DND-41 (cell line): ENCODE data around the gene TTC23L.

Experiments used
- EZH2 ChIP-seq: IDR thresholded peaks from 3 replicates; pipeline ENCODE4 v1.6.1; 2012; ENCODE audit warnings: borderline replicate concordance, low read depth, mild to moderate bottlenecking, moderate library complexity, low read length, inconsistent platforms; ENCODE audit not compliant: severe bottlenecking
- TF ChIP-seq, protein P1 (sequence below): IDR thresholded peaks from 2 replicates; pipeline ENCODE4 v1.5.1; 2012; ENCODE audit warnings: borderline replicate concordance, low read length, moderate library complexity, mild to moderate bottlenecking; ENCODE audit not compliant: poor library complexity, severe bottlenecking; ENCODE audit errors: extremely low read depth

DNA sequence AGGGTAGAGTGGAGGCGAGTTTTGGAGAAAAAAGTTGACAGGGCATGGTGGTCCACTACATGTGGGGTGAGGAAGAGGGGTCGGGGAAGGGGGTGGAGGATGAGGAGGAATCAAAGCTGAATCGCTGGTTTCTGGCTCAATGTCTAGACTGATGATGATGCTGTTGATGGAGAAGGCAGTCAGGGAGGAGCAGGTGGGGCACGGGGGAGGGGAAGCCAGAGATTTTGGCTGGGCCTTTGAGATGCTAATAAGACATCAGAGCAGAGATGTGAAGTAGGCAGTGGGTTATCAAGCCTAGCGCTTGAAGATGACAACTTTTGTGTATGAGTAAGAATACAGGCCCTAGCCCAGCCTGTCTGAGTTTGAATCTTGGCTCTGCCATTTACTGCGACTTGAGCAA is 32.4 kb upstream of the TTC23L start:
- TF ChIP-seq, protein P1, sequence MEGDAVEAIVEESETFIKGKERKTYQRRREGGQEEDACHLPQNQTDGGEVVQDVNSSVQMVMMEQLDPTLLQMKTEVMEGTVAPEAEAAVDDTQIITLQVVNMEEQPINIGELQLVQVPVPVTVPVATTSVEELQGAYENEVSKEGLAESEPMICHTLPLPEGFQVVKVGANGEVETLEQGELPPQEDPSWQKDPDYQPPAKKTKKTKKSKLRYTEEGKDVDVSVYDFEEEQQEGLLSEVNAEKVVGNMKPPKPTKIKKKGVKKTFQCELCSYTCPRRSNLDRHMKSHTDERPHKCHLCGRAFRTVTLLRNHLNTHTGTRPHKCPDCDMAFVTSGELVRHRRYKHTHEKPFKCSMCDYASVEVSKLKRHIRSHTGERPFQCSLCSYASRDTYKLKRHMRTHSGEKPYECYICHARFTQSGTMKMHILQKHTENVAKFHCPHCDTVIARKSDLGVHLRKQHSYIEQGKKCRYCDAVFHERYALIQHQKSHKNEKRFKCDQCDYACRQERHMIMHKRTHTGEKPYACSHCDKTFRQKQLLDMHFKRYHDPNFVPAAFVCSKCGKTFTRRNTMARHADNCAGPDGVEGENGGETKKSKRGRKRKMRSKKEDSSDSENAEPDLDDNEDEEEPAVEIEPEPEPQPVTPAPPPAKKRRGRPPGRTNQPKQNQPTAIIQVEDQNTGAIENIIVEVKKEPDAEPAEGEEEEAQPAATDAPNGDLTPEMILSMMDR: no peak
- TF ChIP-seq EZH2: no peak
